PC-3 (cell line): ENCODE measurements around the gene AKAP6. TPM values are rescaled to one million over a fixed set of nuclear protein-coding genes. Genes with fewer than 3 reads are reported as not detected.

ENCODE experiments used
- ATAC-seq: fragments of 200-7000 bp; cut with Tn5 transposase; 2 replicates; pipeline ENCODE4 v1.9.1; 2020; ENCODE audit warnings: mild to moderate bottlenecking, moderate library complexity
- BruUV-seq: library from RNA; stranded (reverse); fragments of 400-500 nt; replicated peaks from 2 replicates; lab custom pipeline; 2021; lab: Mats Ljungman, UMichigan
- CTCF ChIA-PET: fragments of 300-600 bp; sonication (Branson Sonifier 250); formaldehyde crosslinking; loops from one replicate; lab custom pipeline; 2022; ENCODE audit warnings: antibody characterized with exemption; lab: Charles Lee
- POLR2A ChIA-PET: fragments of 300-600 bp; sonication (Branson Sonifier 250); formaldehyde crosslinking; loops from one replicate; lab custom pipeline; 2022; ENCODE audit warnings: antibody characterized with exemption; ENCODE audit not compliant: unreplicated experiment; lab: Charles Lee
- DNase-seq: peaks from one replicate; pipeline ENCODE4 v3.0.0-alpha.2; 2015
- H2AFZ ChIP-seq: fragments of 300-600 bp; sonication (generic); 2 replicates; pipeline ENCODE4 v1.6.0; 2016; ENCODE audit warnings: antibody characterized with exemption, low read length
- H3F3A ChIP-seq: fragments of 300-600 bp; sonication (generic); one replicate; pipeline ENCODE4 v1.6.0; 2017; ENCODE audit warnings: antibody characterized with exemption, low read length, control low read depth, mild to moderate bottlenecking; ENCODE audit not compliant: unreplicated experiment
- H3K27ac ChIP-seq: fragments of 300-600 bp; sonication (generic); 2 replicates; pipeline ENCODE4 v1.5.1; 2016; ENCODE audit warnings: mild to moderate bottlenecking, low read length
- H3K27me3 ChIP-seq: fragments of 300-600 bp; sonication (generic); 2 replicates; pipeline ENCODE4 v1.6.1; 2016; ENCODE audit warnings: low read length, mixed read lengths
- H3K36me3 ChIP-seq: fragments of 300-600 bp; sonication (generic); 2 replicates; pipeline ENCODE4 v1.6.1; 2016; ENCODE audit warnings: low read depth, mixed run types, low read length, mixed read lengths
- H3K4me1 ChIP-seq: fragments of 300-600 bp; sonication (generic); 2 replicates; pipeline ENCODE4 v1.5.1; 2016; ENCODE audit warnings: low read length; ENCODE audit not compliant: insufficient read depth
- H3K4me2 ChIP-seq: fragments of 300-600 bp; sonication (generic); 2 replicates; pipeline ENCODE4 v1.6.0; 2016; ENCODE audit warnings: low read length
- H3K4me3 ChIP-seq: fragments of 300-600 bp; sonication (generic); 2 replicates; pipeline ENCODE4 v1.5.1; 2016; ENCODE audit warnings: mild to moderate bottlenecking, low read length, mixed read lengths
- H3K79me2 ChIP-seq: fragments of 300-600 bp; sonication (generic); 2 replicates; pipeline ENCODE4 v1.6.1; 2017; ENCODE audit warnings: low read length, mixed read lengths
- H3K9ac ChIP-seq: fragments of 300-600 bp; sonication (generic); 2 replicates; pipeline ENCODE4 v1.6.0; 2016; ENCODE audit warnings: mild to moderate bottlenecking, low read length
- H3K9me2 ChIP-seq: fragments of 300-600 bp; sonication (generic); replicated peaks from 2 replicates; pipeline ENCODE4 v1.6.1; 2016; ENCODE audit warnings: mixed run types, low read length, mixed read lengths
- H3K9me3 ChIP-seq: fragments of 300-600 bp; sonication (generic); 2 replicates; pipeline ENCODE4 v1.6.1; 2016; ENCODE audit warnings: low read length, mixed read lengths
- H4K20me1 ChIP-seq: fragments of 300-600 bp; sonication (generic); 2 replicates; pipeline ENCODE4 v1.6.1; 2016; ENCODE audit warnings: low read length, mixed read lengths
- CTCF ChIP-seq: fragments of 300-600 bp; sonication (generic); conservative IDR thresholded peaks from 2 replicates; pipeline ENCODE4 v1.5.1; 2017; ENCODE audit warnings: antibody characterized with exemption, low read depth, mild to moderate bottlenecking, low read length
- EZH2 ChIP-seq: fragments of 300-600 bp; sonication (generic); IDR thresholded peaks from one replicate; pipeline ENCODE4 v1.6.1; 2017; ENCODE audit warnings: antibody characterized with exemption, mild to moderate bottlenecking, low read length; ENCODE audit not compliant: unreplicated experiment
- EZH2phosphoT487 ChIP-seq: fragments of 300-600 bp; sonication (generic); IDR thresholded peaks from 2 replicates; pipeline ENCODE4 v1.6.1; 2018; ENCODE audit warnings: mild to moderate bottlenecking, antibody characterized with exemption, low read length, borderline replicate concordance
- intact Hi-C: fragments of 100-400 bp; cut with micrococcal nuclease; formaldehyde crosslinking; loops from 2 replicates; pipeline ENCODE4 v1.9.0; 2023
- total RNA-seq: library from RNA; depleted of rRNA; stranded (reverse); fragments of >200 nt; gene quantifications from 2 replicates; pipeline ENCODE4 v1.2.3, GENCODE V29; 2014

The AKAP6 gene
- total RNA-seq, 1 experiment from 2014 or later: 1.5 TPM

- Histone ChIP-seq H3K4me3 (no peak overlapping the region), H3K4me1 (peaks cover 30% of the 10 kb centered on the region), H3F3A (peaks cover 6% of the 10 kb centered on the region), H2AFZ (no peak overlapping the region), H3K9me3 (no peaks in the 10 kb centered on the region), H3K9ac (no peak overlapping the region), H3K36me3 (no peaks in the 10 kb centered on the region), H3K27ac (no peak overlapping the region), H3K9me2 (no peaks in the 10 kb centered on the region), H3K4me2 (peak overlapping the region; percentile 15; the same call in 1 of the 2 replicates), H4K20me1 (no peaks in the 10 kb centered on the region), H3K27me3 (no peaks in the 10 kb centered on the region), H3K79me2 (no peaks in the 10 kb centered on the region)
- ChIA-PET CTCF (interaction anchor here (0.5 to 1.7 kb wide), 13 partner anchors 14 to 1576 kb away, joined by 3 to 15 read pairs (median 5); no protein-coding TSS in a partner anchor), POLR2A (no interaction called here)
- intact Hi-C loops: no loop called here
- ATAC-seq (no peak), DNase-seq (no peak)
- BruUV-seq: no TSS peak
- TF ChIP-seq CTCF (no peak), EZH2 (no peak), EZH2phosphoT487 (no peak)
These were observed 230.5 kb downstream of the AKAP6 start for GRCh38 chr14:32559590-32559989.

DNA sequence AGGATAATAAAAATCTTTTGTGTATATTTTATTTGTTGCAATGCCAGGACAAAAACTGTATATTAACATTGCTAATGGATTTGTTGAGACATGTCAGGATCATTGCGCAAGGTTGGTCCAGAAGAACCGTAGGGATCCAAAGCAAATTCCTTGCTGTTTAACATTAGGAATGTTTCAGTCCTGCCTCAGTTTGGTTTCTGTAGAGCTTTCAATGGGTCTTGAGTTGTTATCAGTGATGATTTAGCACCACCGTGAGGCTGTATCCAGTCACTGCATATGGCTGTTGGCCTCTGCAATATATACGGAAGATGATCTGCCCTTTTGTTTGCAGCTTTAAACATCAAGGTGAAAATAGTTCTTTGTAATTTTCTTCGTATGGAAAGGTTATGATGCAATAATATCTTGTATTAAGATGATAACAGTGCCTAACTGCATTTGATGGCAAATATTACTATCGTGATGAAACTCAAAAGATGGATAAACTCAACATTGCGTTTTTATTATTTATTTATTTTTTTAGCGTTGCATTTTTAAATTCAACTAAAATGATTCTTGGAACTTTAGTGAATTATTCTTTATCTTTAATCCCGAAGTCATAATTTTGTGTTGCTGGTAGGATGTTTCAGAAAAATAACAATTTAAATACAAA, 231.2 kb downstream of the AKAP6 start:
- ChIA-PET POLR2A (interaction anchor here (0.9 kb wide), 1 partner anchor 1438 kb away, joined by 5 read pairs; no protein-coding TSS in a partner anchor), CTCF (interaction anchor here (0.5 to 1.7 kb wide), 14 partner anchors 15 to 1577 kb away, joined by 3 to 15 read pairs (median 6); no protein-coding TSS in a partner anchor)
- ATAC-seq: peak; percentile 61
- H3K9ac ChIP-seq: no peak overlapping the region
- no peaks in the 10 kb centered on the region for H4K20me1 ChIP-seq
- H3K27ac ChIP-seq: no peak overlapping the region
- H3K79me2 ChIP-seq: no peaks in the 10 kb centered on the region
- intact Hi-C loops: loop anchor here (1.0 to 10.0 kb wide), 9 partner anchors 47 to 1046 kb away; partner anchors contain the start of gene ARHGAP5
- H3K27me3 ChIP-seq: no peaks in the 10 kb centered on the region
- BruUV-seq: no TSS peak
- no peaks in the 10 kb centered on the region for H3K9me2 ChIP-seq
- TF ChIP-seq EZH2phosphoT487 (no peak), CTCF (peak; percentile 97)
- no peak overlapping the region for H3K4me3 ChIP-seq
- H3K4me1 ChIP-seq: peaks cover 30% of the 10 kb centered on the region
- peak overlapping the region; percentile 35; the same call in 1 of the 2 replicates for H2AFZ ChIP-seq
- H3K36me3 ChIP-seq: no peaks in the 10 kb centered on the region
- H3K4me2 ChIP-seq: peak overlapping the region; percentile 19; the same call in 1 of the 2 replicates
- peaks cover 6% of the 10 kb centered on the region for H3F3A ChIP-seq
- no peaks in the 10 kb centered on the region for H3K9me3 ChIP-seq
- peak; percentile 84 for DNase-seq

- Histone ChIP-seq H3K9me2 (no peaks in the 10 kb centered on the region), H3K79me2 (no peaks in the 10 kb centered on the region), H3K9me3 (no peaks in the 10 kb centered on the region), H3F3A (peaks cover 6% of the 10 kb centered on the region), H3K27me3 (no peaks in the 10 kb centered on the region), H3K4me1 (peaks cover 30% of the 10 kb centered on the region), H3K27ac (no peak overlapping the region), H4K20me1 (no peaks in the 10 kb centered on the region), H3K9ac (no peak overlapping the region), H3K4me2 (no peak overlapping the region), H2AFZ (no peak overlapping the region), H3K4me3 (no peak overlapping the region), H3K36me3 (no peaks in the 10 kb centered on the region)
- ChIA-PET CTCF (interaction anchor here (1.3 to 1.7 kb wide), 3 partner anchors 179 to 305 kb away, joined by 5 to 8 read pairs (median 6); no protein-coding TSS in a partner anchor), POLR2A (no interaction called here)
- DNase-seq (peak; percentile 85), ATAC-seq (peak; percentile 89)
- intact Hi-C loops: loop anchor here (5.0 to 10.0 kb wide), 2 partner anchors 624 to 1047 kb away; no protein-coding TSS in a partner anchor
- BruUV-seq: no TSS peak
- no peak for TF ChIP-seq EZH2
- no peak for TF ChIP-seq CTCF
- no peak for TF ChIP-seq EZH2phosphoT487
These were observed 232.4 kb downstream of the AKAP6 start for GRCh38 chr14:32561520-32561919.
